Upper lobe of left lung (tissue), 6 donors: ENCODE results near the gene RBBP8NL. TPM values are rescaled to one million over a fixed set of nuclear protein-coding genes. Genes with fewer than 3 reads are reported as not detected.

ENCODE experiments used
- ATAC-seq, 2 donors: fragments of 200-7000 bp; cut with Tn5 transposase; one replicate each; pipeline ENCODE4 v1.9.1; 2022; ENCODE audit warnings: mild to moderate bottlenecking in 2 of 2, moderate library complexity in 2 of 2; ENCODE audit not compliant: low FRiP score in 2 of 2
- DNase-seq, 2 donors: peaks; one replicate each; pipeline ENCODE4 v3.0.0-alpha.2; 2019 to 2020
- H3K27ac ChIP-seq, 4 donors: fragments of 200-600 bp; sonication (generic); one replicate each; pipeline ENCODE4 v1.5.1; 2016 to 2019
- H3K27me3 ChIP-seq, 4 donors: fragments of 200-600 bp; sonication (generic); one replicate each; pipeline ENCODE4 v1.5.1; 2017 to 2019
- H3K36me3 ChIP-seq, 4 donors: fragments of 200-600 bp; sonication (generic); one replicate each; pipeline ENCODE4 v1.5.1; 2016 to 2019
- H3K4me1 ChIP-seq, 4 donors: fragments of 200-600 bp; sonication (generic); one replicate each; pipeline ENCODE4 v1.5.1; 2018 to 2019
- H3K4me3 ChIP-seq, 4 donors: fragments of 200-600 bp; sonication (generic); one replicate each; pipeline ENCODE4 v1.5.1; 2017 to 2019; ENCODE audit warnings: mild to moderate bottlenecking in 2 of 4, moderate library complexity in 1 of 4
- H3K9me3 ChIP-seq, 4 donors: fragments of 200-600 bp; sonication (generic); one replicate each; pipeline ENCODE4 v1.5.1; 2018 to 2019
- CTCF ChIP-seq, 6 experiments: fragments of 450-650 bp in 4 of 6; fragments of 200-600 bp in 2 of 6; sonication (generic) in 2 of 6; IDR thresholded peaks; one replicate each; pipeline ENCODE4 v1.5.1; 2016 to 2019; ENCODE audit warnings: antibody characterized with exemption in 6 of 6
- EP300 ChIP-seq, 4 donors: sonication (generic); formaldehyde crosslinking; IDR thresholded peaks; one replicate each; pipeline ENCODE4 v1.5.1; 2017; ENCODE audit warnings: antibody characterized with exemption in 4 of 4, control low read depth in 2 of 4
- POLR2A ChIP-seq, 4 donors: fragments of 450-650 bp; IDR thresholded peaks; one replicate each; pipeline ENCODE4 v1.5.1; 2016 to 2017; ENCODE audit warnings: antibody characterized with exemption in 4 of 4, mild to moderate bottlenecking in 2 of 4
- POLR2AphosphoS5 ChIP-seq, 2 donors: sonication (generic); formaldehyde crosslinking; IDR thresholded peaks; one replicate each; pipeline ENCODE4 v1.5.1; 2017; ENCODE audit warnings: antibody characterized with exemption in 2 of 2
- WGBS, 2 donors: methylation state at CpG; one replicate each; pipeline ENCODE4 v1.1.5; 2017 to 2018; 5-methylcytosine and 5-hydroxymethylcytosine counted together
- total RNA-seq, 6 donors: library from RNA; depleted of rRNA in 4 of 6; stranded (reverse); fragments of >200 nt in 4 of 6; gene quantifications; one replicate each; pipeline versions ENCODE4 v1.1.0 to v1.2.1, GENCODE V29; 2016 to 2021
- donor health status: DM: no; HTN: no; CAD: no; lungs with moderate emphysema.
- donor health status: DM: no; HTN: yes; CAD: no; lungs with severe emphysema.

Gene RBBP8NL
- total RNA-seq, 6 donors from 2014 or later = 0.51 to 6.3 (median 1.9) TPM; not detected in 1

- ATAC-seq (peak in 1 of 2 donors; percentile 1), DNase-seq (peak in 1 of 2 donors; percentile 84)
- Histone ChIP-seq H3K27me3 (peaks cover 0 to 38% (median 20%) of the 10 kb centered on the region in 4 donors), H3K36me3 (no peaks in the 10 kb centered on the region), H3K4me1 (peaks cover 14 to 28% (median 19%) of the 10 kb centered on the region in 4 donors), H3K9me3 (no peaks in the 10 kb centered on the region), H3K27ac (peak overlapping the region in 3 of 4 donors; percentile 30 to 69 (median 43)), H3K4me3 (peak overlapping the region in 3 of 4 donors; percentile 39 to 52 (median 47))
- no peak for TF ChIP-seq POLR2AphosphoS5 (IDR thresholded peaks at IDR 0.05)
- TF ChIP-seq CTCF (IDR thresholded peaks at IDR 0.05) = no peak
- TF ChIP-seq POLR2A (IDR thresholded peaks at IDR 0.05) = no peak
- TF ChIP-seq EP300 (IDR thresholded peaks at IDR 0.05) = no peak
- WGBS, 2 donors = 1% methylated on average over 20 of the region's 93 CpGs; no CpG with 5 or more reads in 1 of the 2 donors
Measured at GRCh38 chr20:62475027-62475771, 47.9 kb upstream of the RBBP8NL start.

- WGBS, 2 donors = 13 to 19% methylated on average over 16 to 22 of the region's 25 CpGs
- H3K4me1 ChIP-seq = peaks cover 14 to 28% (median 19%) of the 10 kb centered on the region in 4 donors
- ATAC-seq = no peak
- peaks cover 0 to 38% (median 20%) of the 10 kb centered on the region in 4 donors for H3K27me3 ChIP-seq
- TF ChIP-seq EP300 (IDR thresholded peaks at IDR 0.05) (no peak), POLR2AphosphoS5 (IDR thresholded peaks at IDR 0.05) (no peak), CTCF (IDR thresholded peaks at IDR 0.05) (no peak), POLR2A (IDR thresholded peaks at IDR 0.05) (no peak)
- peak overlapping the region in 3 of 4 donors; percentile 39 to 52 (median 47) for H3K4me3 ChIP-seq
- peak overlapping the region in 1 of 4 donors; percentile 69 for H3K27ac ChIP-seq
- no peaks in the 10 kb centered on the region for H3K36me3 ChIP-seq
- DNase-seq = no peak
- no peaks in the 10 kb centered on the region for H3K9me3 ChIP-seq
Measured at GRCh38 chr20:62474604-62475026, 47.3 kb upstream of the RBBP8NL start.

GRCh38 chr20:62473717-62474603 is 46.6 kb upstream of the RBBP8NL start:
- no peaks in the 10 kb centered on the region for H3K9me3 ChIP-seq
- TF ChIP-seq POLR2AphosphoS5 (IDR thresholded peaks at IDR 0.05) (no peak), EP300 (IDR thresholded peaks at IDR 0.05) (no peak), CTCF (IDR thresholded peaks at IDR 0.05) (no peak), POLR2A (IDR thresholded peaks at IDR 0.05) (no peak)
- H3K27me3 ChIP-seq = peaks cover 0 to 38% (median 20%) of the 10 kb centered on the region in 4 donors
- no peaks in the 10 kb centered on the region for H3K36me3 ChIP-seq
- WGBS, 2 donors = 18 to 22% methylated on average over 28 to 36 of the region's 52 CpGs
- H3K4me1 ChIP-seq = peaks cover 14 to 28% (median 19%) of the 10 kb centered on the region in 4 donors
- ATAC-seq = no peak
- DNase-seq = peak in 1 of 2 donors; percentile 80
- H3K4me3 ChIP-seq = peak overlapping the region in 2 of 4 donors; percentile 47 to 52
- no peak overlapping the region for H3K27ac ChIP-seq

- 69 to 78% methylated on average over 12 to 24 of the region's 30 CpGs for WGBS, 2 donors
Measured at GRCh38 chr20:62472941-62473585, 45.7 kb upstream of the RBBP8NL start.

More at GRCh38 chr20:62472941-62473585, 45.7 kb upstream of the RBBP8NL start:
- Histone ChIP-seq H3K27me3 (peaks cover 0 to 38% (median 19%) of the 10 kb centered on the region in 4 donors), H3K9me3 (no peaks in the 10 kb centered on the region), H3K4me3 (peak overlapping the region in 1 of 4 donors; percentile 2), H3K27ac (no peak overlapping the region), H3K36me3 (no peaks in the 10 kb centered on the region), H3K4me1 (peaks cover 14 to 28% (median 19%) of the 10 kb centered on the region in 4 donors)
- ATAC-seq = peak in 1 of 2 donors; percentile 20
- no peak for TF ChIP-seq CTCF (IDR thresholded peaks at IDR 0.05)
- no peak for TF ChIP-seq EP300 (IDR thresholded peaks at IDR 0.05)
- TF ChIP-seq POLR2A (IDR thresholded peaks at IDR 0.05) = no peak
- TF ChIP-seq POLR2AphosphoS5 (IDR thresholded peaks at IDR 0.05) = no peak
- peak in 1 of 2 donors; percentile 82 for DNase-seq
